ENCODE data around the gene KATNIP.
"Not testable (repeated sequence)": the region's sequence is repeated elsewhere in the genome, so short reads cannot be mapped to it uniquely, and the experiment has no call there.

Gene KATNIP

DNA sequence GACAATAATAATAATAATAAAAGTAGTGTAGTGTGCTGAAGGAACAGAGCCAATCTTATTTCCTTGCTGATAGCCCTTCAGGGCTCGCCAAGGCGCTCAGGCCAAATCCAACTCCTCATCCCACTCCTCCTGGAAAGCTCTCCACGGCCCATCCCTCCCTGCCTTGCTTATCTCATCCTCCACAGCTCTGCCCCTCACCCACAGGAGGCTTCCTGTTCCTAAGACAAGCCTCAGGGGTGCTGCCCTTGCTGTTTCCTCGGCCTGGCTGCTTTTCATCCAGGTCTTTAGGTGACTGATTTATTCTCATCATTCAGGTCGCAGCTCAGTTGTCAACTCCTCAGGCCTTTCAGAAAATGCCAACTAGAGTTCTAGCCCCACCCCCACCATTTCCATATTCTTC lies 11.4 kb upstream of the KATNIP start:
- no peak for DNase-seq

DNA sequence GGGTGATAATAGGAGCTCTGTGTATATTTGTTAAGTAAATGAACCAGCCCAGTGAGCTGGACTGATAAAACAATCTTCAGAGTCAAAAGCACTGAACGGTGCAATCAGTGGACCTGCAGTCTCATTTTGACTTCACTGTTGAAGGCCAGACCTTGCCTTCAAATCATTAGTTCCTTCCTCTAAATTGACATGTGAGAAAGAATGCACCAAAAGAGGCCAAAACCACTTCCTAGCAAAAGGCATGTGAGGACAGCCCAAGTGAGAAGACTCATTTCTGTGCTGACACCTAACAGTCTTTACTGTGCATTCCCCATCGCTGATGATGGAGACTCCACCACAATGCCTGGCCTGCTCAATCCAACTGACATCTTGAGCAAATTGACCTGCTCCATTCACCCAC lies 10.8 kb upstream of the KATNIP start:
- no peak for DNase-seq

DNA sequence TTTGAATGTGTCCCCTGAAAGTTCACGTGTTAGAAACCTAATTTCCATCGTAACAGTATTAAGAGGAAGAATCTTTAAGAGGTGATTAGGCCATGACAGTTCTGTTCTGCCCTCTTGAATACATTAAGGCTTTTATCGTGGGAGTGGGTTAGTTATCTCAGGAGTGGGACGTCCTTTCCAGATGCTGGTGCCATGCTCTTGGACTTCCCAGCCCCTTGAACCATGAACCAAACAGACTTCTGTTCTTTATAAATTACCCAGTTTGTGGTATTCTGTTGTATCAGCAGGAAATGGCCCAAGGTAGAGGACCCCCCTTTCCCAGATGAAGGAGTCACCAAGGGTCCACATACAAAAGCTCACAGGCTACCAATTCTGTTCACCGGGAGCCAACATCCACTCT lies 10.3 kb upstream of the KATNIP start:
- no peak for DNase-seq

DNA sequence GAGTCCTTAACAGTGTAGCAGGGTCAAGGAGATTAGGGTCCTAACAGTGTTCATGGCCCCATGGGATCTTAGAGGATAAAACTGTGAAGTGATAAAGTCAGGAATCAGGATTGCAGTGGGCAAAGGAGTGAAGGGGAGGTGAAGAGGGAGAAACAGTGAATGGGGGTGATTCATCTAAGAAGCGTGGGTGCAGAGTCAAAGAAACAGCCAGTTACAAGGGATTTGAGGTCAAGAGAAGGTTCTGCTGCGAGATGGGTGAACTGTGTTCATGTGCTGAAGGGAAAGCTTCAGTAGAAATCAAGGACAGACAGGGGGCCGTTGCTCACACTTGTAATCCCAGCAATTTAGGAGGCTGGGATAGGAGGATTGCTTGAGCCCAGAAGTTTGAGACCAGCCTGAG lies 6.1 kb upstream of the KATNIP start:
- DNase-seq: no peak

DNA sequence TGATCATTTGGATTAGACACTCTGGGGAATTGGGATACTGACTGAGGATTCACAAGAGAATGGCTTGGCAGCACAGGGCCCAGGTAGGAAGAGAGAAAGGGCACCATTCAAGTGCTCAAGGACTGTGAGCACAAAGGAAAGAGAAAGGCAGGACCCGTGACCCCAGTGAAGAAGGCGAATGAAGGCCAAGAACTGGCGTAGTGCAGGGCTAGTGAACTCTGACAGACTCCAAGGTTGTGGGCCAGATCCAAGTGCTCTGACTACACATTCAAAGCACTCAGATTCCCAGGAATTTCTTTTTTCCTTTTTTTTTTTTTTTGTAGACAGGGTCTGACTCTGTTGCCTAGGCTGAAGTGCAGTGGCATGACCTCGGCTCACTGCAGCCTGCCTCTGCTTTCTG lies 5.3 kb upstream of the KATNIP start:
- no peak for DNase-seq

DNA sequence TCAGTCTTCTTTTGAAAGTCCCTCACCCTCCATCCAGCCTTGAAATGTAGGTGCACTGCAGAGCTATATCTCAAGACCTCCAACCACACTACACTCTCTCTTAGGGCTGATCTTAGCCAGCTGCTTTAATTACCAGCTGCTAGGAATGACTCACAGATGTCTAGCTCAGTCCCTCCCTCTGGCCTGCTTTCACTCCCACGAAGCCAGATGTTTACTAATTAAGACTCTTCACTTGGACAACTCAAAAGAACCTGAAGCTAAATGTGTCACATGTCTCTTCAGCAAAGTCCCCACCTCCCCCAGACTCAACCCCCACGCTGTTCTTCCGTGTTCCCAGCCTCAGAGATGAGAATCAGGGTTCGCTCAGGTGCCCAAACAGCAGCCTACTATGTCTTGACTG lies 2.8 kb upstream of the KATNIP start:
- DNase-seq: no peak

DNA sequence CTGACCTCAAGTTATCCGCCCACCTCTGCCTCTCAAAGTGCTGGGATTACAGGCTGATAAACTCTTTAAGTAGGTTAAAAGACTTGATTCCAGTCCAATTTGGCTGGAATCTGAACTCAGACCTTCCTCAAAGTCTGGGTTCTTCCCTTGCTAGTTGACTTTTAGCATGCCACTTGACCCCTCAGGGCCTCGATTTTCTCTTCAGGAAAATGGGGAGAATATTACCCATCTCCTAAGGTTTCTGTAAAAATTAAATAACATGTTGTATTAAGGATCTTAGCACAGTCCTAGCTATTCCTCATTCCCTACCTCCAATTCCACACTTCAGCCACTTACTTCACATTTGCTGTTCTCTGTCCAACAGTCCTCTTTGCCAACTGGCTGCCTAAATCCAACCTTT lies 2.1 kb upstream of the KATNIP start:
- DNase-seq: no peak

DNA sequence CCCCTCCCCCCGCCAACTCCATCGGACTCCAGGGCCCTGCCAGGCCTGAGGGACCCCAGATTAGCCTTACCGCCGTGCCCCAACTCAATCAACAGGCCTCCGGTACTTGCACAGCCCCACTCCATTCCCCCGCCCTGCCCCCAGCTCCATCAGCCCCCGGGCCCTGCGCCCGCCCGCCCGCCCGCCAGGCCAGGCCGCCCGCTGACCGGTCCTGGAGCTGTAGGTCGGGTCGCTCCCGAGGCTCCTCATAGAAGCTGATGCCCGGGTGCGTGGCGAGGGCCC lies 539 bp upstream of the KATNIP start:
- DNase-seq: no peak

DNA sequence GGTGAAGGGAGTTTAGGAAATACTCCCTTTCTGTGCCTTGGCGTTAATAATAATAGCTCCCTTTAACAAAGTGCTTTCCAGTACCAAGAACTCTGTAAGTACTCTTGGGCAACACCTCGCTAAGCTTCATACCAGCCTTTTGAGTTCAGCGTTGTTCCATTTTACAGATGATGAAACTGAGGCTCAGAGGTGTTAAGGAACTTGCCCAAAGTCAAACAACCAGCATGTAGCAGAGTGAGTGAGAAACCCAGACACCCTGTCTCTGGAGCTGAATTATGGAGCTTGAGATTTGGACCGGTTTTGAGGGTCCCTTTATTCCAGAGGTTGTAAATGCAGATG lies 607 bp downstream of the KATNIP start:
- no peak for DNase-seq

DNA sequence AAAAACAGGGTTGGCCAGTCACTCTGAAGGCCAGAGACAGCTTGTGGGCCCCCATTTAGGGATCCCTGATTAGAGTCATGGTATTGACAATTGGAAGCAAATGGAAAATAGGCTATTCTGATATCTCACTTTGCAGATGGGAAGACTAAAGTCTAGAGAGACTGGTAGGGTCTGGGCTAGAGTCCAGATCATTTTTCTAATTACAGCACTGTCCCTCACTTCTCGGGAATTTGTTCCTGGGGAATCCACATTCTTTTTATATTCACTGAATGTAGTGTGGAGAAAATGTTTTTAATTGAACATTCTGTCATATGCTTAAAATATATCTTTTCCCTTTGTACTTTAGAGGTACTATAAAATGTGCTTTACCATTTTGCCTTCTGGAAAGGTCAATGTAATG lies 1.1 kb downstream of the KATNIP start:
- DNase-seq: no peak

DNA sequence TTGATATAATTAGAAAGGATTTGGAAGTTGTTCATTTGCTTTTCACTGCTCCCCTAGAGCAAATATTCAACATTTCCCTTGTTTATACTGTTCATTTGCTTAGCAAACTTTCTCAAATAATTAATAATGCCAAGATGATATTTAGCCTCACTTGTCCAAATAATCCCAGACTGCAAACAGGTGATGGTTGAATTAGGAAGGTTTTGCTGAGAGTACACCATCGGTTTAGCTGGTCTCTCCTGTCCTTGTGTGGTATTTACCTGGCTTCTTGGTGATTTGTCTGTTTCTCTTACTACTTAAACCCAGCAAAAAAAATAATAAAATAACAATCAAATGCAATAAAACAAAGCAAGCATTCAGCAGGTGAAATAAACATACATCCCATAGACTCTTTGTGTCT lies 6.5 kb downstream of the KATNIP start:
- no peak for DNase-seq

DNA sequence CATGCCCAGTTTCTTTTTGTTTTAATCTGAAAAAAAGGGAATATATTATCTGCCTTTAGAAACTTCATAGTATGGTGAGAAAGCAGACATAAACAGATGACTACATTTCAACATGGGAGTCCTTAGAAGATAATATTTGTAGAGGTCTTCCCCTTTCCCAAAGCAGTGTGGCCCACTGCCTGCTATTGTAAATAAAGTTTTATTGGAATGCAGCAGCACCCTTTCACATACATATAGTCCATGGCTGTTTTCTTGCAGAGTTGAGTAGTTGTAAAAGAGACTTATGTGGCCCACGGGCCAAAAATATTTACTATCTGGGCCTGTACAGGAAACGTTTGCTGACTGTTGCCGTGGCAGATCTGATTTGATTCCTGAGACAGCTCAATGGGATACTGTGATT lies 8.5 kb downstream of the KATNIP start:
- no peak for DNase-seq

DNA sequence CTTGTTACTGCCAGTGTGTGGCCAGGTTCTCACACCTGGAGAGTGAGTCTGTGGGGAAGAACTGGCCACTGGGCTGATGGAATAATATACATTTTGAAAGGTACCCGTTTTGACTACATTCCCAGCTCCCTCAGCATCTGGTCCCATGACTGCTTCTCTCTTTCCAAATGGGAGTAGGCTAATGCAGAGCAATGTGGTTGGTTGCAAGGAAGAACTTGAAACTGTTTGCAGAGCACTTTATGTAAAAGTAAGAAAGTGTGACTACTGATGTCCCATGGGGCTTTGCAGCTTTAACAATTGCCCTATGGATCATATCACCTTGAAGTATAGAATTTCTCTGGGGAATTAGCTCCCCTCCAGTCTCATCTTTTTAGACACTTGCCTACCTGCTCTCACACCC lies 9.0 kb downstream of the KATNIP start:
- DNase-seq: no peak

DNA sequence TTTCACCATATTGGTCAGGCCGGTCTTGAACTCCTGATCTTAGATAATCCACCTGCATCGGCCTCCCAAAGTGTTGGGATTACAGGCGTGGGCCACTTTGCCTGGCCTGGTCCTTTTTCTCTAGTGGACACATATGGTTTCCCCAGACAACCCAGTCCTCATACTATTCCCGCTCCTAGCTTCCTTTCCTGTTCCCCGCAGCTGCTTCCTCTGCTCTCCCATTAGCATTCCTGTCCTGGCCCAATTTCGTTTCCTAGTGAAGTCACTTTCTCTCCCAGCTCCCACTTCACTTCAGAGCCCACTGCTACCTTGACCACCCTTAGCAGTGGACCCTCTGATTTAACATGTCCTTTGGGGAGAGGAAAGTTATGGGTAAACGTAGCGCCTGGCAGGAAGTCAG lies 11.3 kb downstream of the KATNIP start:
- no peak for DNase-seq

DNA sequence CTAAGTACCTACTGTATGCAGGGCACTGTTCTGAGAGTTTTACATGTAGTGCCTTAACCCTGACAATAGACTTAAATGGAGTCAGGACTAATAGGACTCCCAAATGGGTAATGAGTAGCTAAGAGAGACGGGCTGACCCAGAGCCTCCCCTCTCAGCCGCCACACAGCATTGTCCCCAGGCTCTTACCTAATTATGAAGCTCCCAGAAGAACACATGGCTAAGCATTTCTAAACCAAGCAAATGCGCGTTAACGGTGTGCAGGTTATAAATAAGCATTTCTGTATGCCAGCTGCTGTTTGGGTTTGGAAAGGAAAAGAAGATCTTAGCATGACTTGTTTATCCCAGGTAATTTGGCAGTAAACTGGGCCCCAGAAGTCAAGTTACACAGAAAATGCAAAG lies 14.3 kb downstream of the KATNIP start:
- DNase-seq: no peak

DNA sequence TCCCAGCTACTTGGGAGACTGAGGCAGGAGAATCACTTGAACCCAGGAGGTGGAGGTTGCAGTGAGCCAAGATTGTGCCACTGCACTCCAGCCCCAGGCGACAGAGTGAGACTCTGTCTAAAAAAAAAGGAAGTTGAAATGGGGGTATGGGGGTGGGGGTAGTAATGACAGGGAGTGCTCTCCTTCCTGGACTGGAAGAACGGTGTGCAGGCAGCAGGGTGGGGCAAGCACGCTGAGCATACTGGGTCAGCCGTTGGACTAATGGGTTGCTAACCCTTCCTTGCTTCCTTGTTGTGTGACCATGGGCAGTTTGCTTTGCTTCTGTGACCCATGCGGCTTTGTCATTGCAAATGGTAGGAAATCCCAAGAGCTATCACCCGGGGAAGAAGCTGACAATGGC lies 16.5 kb downstream of the KATNIP start:
- no peak for DNase-seq

DNA sequence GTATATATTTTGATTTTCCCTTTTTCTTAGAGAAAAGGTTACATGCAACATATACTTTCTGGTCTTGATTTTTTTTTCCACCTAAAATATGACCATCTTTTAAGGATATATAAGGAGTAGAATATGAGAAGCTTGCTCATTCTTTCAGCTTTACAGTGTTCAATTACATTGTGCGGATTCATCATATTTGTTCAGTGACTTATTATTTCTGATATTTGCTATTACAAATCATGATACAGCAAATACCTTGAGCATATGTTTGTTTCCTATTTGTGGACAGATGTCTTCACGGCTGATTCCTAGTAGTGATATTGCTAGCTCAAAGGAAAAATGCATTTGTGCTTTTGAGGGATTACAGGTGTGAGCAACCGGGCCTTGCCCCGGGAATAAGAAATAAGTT lies 18.1 kb downstream of the KATNIP start:
- DNase-seq: no peak

DNA sequence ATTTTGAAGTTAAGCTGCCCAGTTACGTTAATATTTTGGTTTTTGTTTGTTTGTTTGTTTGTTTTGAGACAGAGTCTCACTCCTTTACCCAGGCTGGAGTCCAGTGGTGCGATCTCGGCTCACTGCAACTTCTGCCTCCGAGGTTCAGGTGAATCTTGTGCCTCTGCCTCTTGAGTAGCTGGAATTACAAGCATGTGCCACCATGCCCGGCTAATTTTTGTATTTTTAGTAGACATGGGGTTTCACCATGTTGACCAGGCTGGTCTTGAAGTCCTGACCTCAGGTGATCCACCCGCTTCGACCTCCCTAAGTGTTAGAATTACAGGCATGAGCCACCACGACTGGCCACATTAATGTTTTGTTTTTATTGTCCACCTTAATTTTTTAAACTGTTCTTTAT lies 21.0 kb downstream of the KATNIP start:
- not testable (repeated sequence) for DNase-seq

DNA sequence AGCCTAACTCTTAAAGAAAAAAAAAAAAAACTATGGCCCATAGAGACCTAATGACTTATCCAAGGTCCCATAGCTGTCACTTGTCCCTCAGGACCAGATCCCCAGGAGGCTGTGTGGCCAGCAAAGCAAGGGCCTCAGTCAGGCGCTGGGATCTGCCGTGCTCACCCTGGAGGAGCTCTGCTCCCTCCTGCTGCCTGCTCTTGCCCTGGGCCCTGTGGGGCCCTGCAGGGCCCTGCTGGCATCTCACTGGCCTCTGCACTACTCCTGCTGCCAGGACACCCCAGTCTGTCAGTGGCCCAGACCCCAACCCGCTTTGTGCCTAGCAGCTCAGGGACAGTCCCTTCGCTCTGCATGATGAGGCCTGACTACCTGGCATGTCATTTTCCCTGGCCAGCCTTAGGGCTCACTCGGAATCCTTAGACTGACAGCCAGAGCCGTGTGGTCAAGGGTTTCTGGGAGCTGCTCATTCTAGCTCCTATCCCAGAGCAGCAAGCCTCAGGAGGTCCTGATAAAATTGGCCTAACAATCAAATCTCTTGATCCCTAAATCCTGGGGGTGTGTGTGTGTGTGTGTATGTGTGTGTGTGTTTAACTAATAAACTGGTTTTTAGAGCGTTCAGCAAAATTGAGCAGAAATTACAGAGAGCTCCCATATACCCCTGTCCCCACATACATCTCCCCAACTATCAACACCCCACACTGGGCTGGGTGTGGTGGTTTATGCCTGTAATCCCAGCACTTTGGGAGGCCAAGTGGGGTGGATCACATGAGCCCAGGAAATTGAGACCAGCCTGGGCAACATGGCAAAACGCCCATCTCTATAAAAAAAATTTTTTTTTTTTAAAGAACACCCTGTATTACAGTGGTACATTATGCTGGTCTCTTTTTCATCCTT lies 21.7 kb downstream of the KATNIP start:
- DNase-seq: no peak

DNA sequence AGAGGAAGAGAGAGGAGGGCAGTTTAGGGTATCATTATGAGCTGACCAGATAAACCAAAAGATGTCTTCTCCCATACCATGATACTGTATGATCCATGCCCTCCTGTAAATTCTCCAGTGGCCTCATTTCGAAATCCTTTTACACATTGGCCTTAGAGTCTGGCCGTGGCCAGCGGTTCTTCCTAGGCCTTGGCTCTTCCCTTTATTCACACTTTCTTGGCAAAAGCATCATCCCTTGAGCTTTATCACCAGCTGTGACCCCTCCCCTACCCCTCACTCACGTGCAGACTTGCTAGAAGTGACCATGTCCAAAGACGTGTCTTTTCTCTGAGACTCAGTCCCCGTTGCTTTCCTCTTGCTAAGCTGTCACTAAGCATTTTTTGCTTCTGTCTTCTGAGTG lies 22.8 kb downstream of the KATNIP start:
- no peak for DNase-seq

DNA sequence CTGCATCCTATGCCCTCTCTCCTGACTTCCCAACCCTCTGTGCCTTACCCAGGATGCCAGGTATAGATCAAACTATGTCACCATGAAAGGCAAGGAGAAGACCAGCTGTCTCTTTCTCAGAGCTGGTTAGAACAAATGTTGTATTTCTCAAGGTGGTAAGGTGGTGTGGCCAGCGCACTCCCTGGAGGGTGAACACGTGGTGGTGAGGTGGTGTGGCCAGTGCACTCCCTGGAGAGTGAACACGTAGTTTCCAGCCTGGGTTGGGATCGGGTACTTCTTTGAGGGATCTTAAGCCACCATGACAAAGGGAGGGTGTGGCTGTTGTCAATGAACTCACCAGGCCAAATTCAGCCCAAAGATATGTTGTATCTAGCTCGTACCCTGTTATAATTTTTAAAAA lies 26.8 kb downstream of the KATNIP start:
- no peak for DNase-seq

DNA sequence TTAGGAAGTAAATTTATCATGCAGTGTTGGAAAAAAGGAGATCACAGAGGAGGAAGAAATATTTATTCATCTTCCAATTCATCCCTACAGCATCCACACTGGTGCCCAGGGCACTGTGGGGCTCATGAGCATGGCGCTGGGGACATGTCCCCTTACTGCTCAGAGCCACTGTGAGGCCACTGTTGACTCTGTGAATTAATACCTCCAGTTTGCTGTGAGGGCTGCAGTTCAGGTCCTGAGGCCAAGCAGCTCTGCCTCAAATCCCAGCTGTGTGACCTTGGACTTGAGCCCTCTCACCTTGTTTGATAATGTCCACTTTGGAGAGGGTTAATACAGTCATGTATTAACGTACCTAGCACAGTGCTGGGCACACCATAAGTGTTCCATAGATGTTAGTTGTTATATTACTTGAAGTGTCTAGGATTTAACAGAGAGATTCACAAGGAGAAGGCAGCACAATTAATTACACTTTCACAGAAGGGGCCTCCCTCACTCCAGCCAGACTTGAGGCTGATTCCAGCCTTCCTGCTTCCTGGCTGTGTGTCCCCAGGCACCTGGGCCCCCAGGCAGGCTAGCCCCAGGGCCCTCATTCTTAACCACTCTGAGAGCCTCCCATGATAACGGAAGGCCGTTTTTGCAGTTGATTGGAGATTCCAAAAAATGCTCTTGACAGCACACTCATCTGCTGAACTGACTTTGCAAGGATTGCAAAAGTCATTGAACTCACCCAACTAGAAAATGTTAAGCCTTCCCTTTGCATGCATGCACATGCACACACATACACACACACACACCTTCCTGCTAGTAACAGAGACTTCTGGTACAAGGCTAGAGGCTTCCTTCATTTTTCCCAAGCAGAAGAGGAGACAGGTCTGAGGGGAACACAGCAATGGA lies 29.4 kb downstream of the KATNIP start:
- no peak for DNase-seq

DNA sequence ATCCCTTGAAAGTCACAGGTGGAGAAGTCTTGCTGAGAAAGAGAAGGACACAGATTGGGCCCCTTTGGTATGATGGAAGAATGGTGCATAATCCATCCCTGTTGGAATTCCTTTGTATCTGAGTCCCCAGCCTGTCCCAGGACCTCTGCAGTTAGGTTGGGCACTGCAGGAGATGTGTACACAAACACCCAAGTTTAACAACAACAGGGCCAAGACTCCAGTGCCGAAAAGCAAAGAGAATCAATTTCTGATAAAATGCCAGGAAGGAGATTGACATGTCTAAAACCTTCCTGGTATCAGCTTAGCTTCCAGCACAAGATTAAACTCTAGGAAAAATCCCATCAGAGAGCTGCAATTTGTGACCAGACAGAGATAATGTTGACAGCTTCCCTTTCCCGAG lies 32.9 kb downstream of the KATNIP start:
- DNase-seq: no peak

DNA sequence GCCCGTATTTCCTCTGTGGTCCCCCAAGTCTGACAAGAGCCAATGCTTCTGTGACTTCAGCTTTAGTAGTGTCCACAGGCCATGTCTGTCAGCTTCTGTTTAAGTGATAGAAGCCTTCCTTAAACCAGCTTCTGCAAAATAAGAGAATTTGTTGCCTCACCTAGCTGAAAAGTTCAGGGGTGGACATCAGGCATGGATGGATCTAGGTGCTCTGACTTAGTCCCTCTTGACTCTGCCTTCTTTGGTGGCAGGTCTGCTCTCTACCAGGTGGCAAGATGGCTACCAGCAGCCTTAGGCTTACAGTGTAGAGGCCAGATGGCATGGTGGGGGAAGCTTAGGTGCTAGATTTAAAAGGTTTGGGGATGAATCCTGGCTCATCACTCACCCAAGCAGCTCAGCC lies 33.7 kb downstream of the KATNIP start:
- no peak for DNase-seq

DNA sequence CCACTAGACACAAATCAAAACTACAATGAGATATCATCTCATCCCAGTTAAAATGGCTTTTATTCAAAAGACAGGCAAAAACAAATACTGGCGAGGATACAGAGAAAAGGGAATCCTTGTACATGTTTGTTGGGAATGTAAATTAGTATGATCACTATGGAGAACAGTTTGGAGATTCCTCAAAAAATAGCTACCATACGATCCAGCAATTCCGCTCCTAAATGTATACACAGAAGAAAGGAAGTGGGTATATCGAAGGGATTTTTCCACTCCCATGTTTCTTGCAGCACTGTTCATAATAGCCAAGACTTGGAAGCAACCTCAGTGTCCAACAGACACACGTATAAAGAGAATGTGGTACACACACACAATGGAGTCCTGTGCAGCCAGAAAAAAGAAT lies 35.3 kb downstream of the KATNIP start:
- no peak for DNase-seq

Data from DMS53 (cell line).